Tibial artery (tissue), 4 donors: ENCODE measurements around the gene IFNK.

Source experiments
- DNase-seq, 2 donors: peaks; one replicate each; pipeline ENCODE4 v3.0.0-alpha.2; 2019
- H3K27ac ChIP-seq, 2 donors: fragments of 200-600 bp; sonication (generic) in 1 of 2; 1 replicate in 1 of 2; 2 replicates in 1 of 2; pipeline ENCODE4 v1.5.1; 2018 to 2019; ENCODE audit warnings: mild to moderate bottlenecking in 1 of 2
- H3K27me3 ChIP-seq, 2 donors: fragments of 200-600 bp; sonication (generic) in 1 of 2; one replicate each; pipeline versions ENCODE4 v1.5.1 to v1.6.0; 2016 to 2019
- H3K36me3 ChIP-seq, 3 donors: fragments of 200-600 bp; sonication (generic) in 2 of 3; one replicate each; pipeline ENCODE4 v1.5.1; 2016 to 2019; ENCODE audit warnings: mild to moderate bottlenecking in 2 of 3
- H3K4me1 ChIP-seq, 4 donors: fragments of 200-600 bp; sonication (generic) in 2 of 4; 1 replicate in 3 of 4; 2 replicates in 1 of 4; pipeline ENCODE4 v1.5.1; 2016 to 2019
- H3K4me3 ChIP-seq, 2 donors: fragments of 200-600 bp; sonication (generic) in 1 of 2; 1 replicate in 1 of 2; 2 replicates in 1 of 2; pipeline ENCODE4 v1.5.1; 2018 to 2019; ENCODE audit warnings: mild to moderate bottlenecking in 2 of 2
- H3K9me3 ChIP-seq, 3 donors: fragments of 200-600 bp; sonication (generic) in 1 of 3; one replicate each; pipeline ENCODE4 v1.5.1; 2016 to 2019
- intact Hi-C: fragments of 100-400 bp; cut with DNase I; formaldehyde crosslinking; loops from one replicate; pipeline ENCODE4 v1.15.0; 2023; ENCODE audit warnings: low total_unique reads
- TF ChIP-seq, protein P1 (sequence below), 2 experiments: fragments of 200-600 bp in 1 of 2; fragments of 450-650 bp in 1 of 2; IDR thresholded peaks; one replicate each; pipeline ENCODE4 v1.5.1; 2017 to 2019; ENCODE audit warnings: antibody characterized with exemption in 2 of 2, mild to moderate bottlenecking in 1 of 2, moderate library complexity in 1 of 2

The IFNK gene

DNA sequence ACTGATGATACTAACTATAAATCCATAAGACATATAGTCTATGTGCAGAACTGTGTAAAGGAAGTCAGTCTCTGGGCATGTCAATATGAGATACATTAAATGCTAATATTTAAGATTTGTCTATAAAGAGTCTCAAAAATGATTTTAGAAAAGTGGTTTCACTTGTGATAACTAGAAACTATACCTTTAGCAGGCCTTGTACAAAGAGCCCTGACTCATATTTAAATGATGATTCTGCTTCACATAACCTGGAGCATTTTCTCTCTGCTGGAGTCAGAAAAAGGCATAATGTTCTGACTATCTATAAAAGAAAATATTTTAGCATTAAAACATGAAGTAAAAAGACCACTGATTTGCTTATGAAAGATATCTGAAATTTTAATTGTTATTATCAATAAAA is 34.2 kb downstream of the IFNK start:
- Histone ChIP-seq H3K9me3 (no peaks in the 10 kb centered on the region), H3K27ac (no peak overlapping the region), H3K4me1 (no peaks in the 10 kb centered on the region), H3K4me3 (no peak overlapping the region), H3K27me3 (no peaks in the 10 kb centered on the region), H3K36me3 (peaks cover 35 to 64% (median 53%) of the 10 kb centered on the region in 3 donors)
- no peak for DNase-seq
- TF ChIP-seq, protein P1, sequence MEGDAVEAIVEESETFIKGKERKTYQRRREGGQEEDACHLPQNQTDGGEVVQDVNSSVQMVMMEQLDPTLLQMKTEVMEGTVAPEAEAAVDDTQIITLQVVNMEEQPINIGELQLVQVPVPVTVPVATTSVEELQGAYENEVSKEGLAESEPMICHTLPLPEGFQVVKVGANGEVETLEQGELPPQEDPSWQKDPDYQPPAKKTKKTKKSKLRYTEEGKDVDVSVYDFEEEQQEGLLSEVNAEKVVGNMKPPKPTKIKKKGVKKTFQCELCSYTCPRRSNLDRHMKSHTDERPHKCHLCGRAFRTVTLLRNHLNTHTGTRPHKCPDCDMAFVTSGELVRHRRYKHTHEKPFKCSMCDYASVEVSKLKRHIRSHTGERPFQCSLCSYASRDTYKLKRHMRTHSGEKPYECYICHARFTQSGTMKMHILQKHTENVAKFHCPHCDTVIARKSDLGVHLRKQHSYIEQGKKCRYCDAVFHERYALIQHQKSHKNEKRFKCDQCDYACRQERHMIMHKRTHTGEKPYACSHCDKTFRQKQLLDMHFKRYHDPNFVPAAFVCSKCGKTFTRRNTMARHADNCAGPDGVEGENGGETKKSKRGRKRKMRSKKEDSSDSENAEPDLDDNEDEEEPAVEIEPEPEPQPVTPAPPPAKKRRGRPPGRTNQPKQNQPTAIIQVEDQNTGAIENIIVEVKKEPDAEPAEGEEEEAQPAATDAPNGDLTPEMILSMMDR (IDR thresholded peaks at IDR 0.05): no peak
- intact Hi-C loops: no loop called here

DNA sequence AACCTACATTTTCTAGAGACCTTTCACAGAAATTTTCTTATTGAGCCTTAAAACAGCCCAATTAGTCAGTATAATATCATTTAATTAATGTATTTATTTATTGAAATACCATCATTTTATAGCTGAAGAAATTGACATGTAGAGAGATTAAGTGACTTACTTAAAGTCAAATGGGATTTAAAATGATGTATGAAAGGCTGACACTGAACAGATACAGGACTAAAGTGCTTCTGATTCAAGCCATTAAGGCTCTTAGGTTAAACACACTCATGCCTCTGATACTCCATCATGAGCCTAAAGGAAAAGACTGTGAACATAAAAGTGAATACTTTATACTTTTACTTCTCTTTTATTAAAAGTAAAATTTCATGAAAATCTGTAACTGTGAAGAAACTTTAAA is 36.4 kb downstream of the IFNK start:
- H3K4me3 ChIP-seq: no peak overlapping the region
- no peak for DNase-seq
- TF ChIP-seq, protein P1 (IDR thresholded peaks at IDR 0.05): no peak
- H3K9me3 ChIP-seq: no peaks in the 10 kb centered on the region
- no peaks in the 10 kb centered on the region for H3K4me1 ChIP-seq
- intact Hi-C loops: no loop called here
- no peaks in the 10 kb centered on the region for H3K27me3 ChIP-seq
- no peak overlapping the region for H3K27ac ChIP-seq
- H3K36me3 ChIP-seq: peaks cover 26 to 59% (median 56%) of the 10 kb centered on the region in 3 donors

DNA sequence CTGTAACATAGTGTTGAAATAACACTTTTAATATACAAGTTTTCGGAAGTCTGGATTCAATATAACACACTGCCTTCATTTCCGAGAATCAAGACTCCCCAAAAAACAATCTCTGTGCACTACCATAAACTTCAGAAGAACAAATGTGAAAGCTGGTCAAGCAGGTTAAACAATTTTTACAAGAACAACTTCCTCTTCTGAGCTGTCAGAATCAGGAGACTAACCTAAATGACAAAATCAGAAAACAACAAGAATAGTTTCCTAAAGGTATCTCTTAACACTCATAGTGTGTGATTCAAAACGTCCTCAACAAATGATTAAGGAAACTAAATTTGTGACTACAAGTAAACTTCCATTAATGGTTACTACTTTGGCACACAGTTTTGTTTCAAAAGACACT is 37.6 kb downstream of the IFNK start:
- Histone ChIP-seq H3K4me3 (no peak overlapping the region), H3K27me3 (no peaks in the 10 kb centered on the region), H3K9me3 (no peaks in the 10 kb centered on the region), H3K4me1 (peaks cover 0 to 6% (median 0%) of the 10 kb centered on the region in 4 donors), H3K27ac (no peak overlapping the region), H3K36me3 (peaks cover 16 to 57% (median 55%) of the 10 kb centered on the region in 3 donors)
- TF ChIP-seq, protein P1 (IDR thresholded peaks at IDR 0.05): no peak
- intact Hi-C loops: no loop called here
- DNase-seq: no peak

DNA sequence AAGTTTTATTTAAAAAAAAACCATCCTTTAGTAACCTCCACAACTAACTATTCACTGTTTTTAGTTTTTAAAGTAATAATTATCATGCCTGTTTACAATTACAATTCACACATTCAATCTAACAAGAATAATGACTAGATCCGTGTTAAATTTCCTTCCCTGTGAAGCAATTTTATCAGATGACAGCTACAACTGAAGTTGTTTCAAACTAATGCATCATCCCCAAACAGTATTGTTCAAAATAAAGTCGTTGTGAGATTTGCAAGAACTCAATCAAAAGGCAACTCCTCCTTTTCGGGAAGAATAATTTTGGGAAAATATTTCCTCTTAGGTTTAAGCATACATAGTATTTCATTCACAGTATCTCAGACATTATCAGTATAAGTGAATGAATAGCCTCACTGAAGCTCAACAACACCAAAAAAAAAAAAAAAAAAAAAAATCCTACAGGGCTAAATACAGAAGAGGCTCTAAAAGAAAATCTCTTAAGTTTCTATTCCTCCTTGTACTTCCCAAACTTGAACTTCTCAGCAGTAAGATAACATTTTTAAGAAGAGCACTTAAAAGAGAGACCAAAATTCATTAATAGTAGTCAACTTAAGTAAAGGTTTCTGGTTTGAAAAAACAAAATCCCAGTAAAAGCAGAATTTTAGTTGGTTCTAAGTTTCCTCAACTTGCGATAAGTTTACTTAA is 39.8 kb downstream of the IFNK start:
- Histone ChIP-seq H3K27ac (no peak overlapping the region), H3K36me3 (peaks cover 9 to 46% (median 37%) of the 10 kb centered on the region in 3 donors), H3K4me3 (no peak overlapping the region), H3K4me1 (peaks cover 0 to 6% (median 0%) of the 10 kb centered on the region in 4 donors), H3K27me3 (no peaks in the 10 kb centered on the region), H3K9me3 (no peaks in the 10 kb centered on the region)
- no peak for DNase-seq
- TF ChIP-seq, protein P1 (IDR thresholded peaks at IDR 0.05): no peak
- intact Hi-C loops: no loop called here

DNA sequence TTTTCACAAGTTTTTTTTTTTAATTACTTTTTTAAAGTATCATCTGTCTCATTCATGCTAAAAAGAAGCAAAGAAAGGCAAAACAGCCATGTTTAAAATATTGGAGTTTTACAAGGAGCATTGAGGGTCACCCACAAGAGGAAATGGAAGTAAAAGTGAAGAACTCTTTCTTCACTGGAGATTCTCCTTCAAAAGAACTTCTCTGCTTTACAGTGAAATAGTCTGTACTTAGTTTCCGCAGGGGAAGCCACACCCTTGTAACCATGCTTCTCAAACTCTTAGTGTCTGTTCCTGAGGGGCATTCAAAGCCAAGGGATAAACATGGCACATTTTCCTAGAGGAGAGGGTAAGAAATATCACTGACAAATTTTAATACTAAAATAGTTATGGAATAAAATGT is 40.6 kb downstream of the IFNK start:
- H3K36me3 ChIP-seq: peaks cover 9 to 46% (median 34%) of the 10 kb centered on the region in 3 donors

More for the DNA sequence above, 40.6 kb downstream of the IFNK start:
- intact Hi-C loops: no loop called here
- no peaks in the 10 kb centered on the region for H3K9me3 ChIP-seq
- no peak overlapping the region for H3K4me3 ChIP-seq
- no peaks in the 10 kb centered on the region for H3K27me3 ChIP-seq
- TF ChIP-seq, protein P1 (IDR thresholded peaks at IDR 0.05): no peak
- H3K27ac ChIP-seq: no peak overlapping the region
- DNase-seq: no peak
- H3K4me1 ChIP-seq: peaks cover 0 to 6% (median 0%) of the 10 kb centered on the region in 4 donors
